Stomach (tissue), 4 donors: ENCODE data around the gene APOO.

ENCODE experiments used
- POLR2A ChIP-seq, 4 donors: fragments of 450-650 bp; IDR thresholded peaks; one replicate each; pipeline ENCODE4 v1.6.1; 2016; ENCODE audit warnings: antibody characterized with exemption in 4 of 4, control low read depth in 2 of 4, mild to moderate bottlenecking in 1 of 4, moderate library complexity in 1 of 4
- POLR2AphosphoS5 ChIP-seq, 3 donors: sonication (generic); formaldehyde crosslinking; IDR thresholded peaks; one replicate each; pipeline ENCODE4 v1.6.1; 2016; ENCODE audit warnings: antibody characterized with exemption in 3 of 3
- TF ChIP-seq, protein P1 (sequence below), 7 experiments: fragments of 450-650 bp in 4 of 7; fragments of 200-600 bp in 3 of 7; sonication (generic) in 3 of 7; IDR thresholded peaks; one replicate each; pipeline ENCODE4 v1.5.1; 2016 to 2019; ENCODE audit warnings: antibody characterized with exemption in 7 of 7, control low read depth in 2 of 7, mild to moderate bottlenecking in 1 of 7

- TF ChIP-seq, protein P1, sequence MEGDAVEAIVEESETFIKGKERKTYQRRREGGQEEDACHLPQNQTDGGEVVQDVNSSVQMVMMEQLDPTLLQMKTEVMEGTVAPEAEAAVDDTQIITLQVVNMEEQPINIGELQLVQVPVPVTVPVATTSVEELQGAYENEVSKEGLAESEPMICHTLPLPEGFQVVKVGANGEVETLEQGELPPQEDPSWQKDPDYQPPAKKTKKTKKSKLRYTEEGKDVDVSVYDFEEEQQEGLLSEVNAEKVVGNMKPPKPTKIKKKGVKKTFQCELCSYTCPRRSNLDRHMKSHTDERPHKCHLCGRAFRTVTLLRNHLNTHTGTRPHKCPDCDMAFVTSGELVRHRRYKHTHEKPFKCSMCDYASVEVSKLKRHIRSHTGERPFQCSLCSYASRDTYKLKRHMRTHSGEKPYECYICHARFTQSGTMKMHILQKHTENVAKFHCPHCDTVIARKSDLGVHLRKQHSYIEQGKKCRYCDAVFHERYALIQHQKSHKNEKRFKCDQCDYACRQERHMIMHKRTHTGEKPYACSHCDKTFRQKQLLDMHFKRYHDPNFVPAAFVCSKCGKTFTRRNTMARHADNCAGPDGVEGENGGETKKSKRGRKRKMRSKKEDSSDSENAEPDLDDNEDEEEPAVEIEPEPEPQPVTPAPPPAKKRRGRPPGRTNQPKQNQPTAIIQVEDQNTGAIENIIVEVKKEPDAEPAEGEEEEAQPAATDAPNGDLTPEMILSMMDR (IDR thresholded peaks at IDR 0.05) = no peak
- no peak for TF ChIP-seq POLR2AphosphoS5 (IDR thresholded peaks at IDR 0.05)
- no peak for TF ChIP-seq POLR2A (IDR thresholded peaks at IDR 0.05)
Observed at GRCh38 chrX:23926015-23926414, 18.3 kb upstream of the APOO start.
